SK-N-SH (cell line): ENCODE results near the gene CRYBG2. TPM values are rescaled to one million over a fixed set of nuclear protein-coding genes. Genes with fewer than 3 reads are reported as not detected.

Source experiments
- CTCF ChIA-PET: fragments of 300-600, 350-600 bp; formaldehyde crosslinking; extraction: SDS; loops from one replicate; lab custom pipeline; 2021; lab: Yijun Ruan, JAX
- POLR2A ChIA-PET: fragments of 350-600 bp; sonication (Branson Sonifier 250); formaldehyde crosslinking; extraction: SDS; loops from one replicate; lab custom pipeline; 2020; ENCODE audit warnings: antibody characterized with exemption, inconsistent platforms; lab: Yijun Ruan, JAX
- DNase-seq: peaks from one replicate; pipeline ENCODE4 v3.0.0; 2012
- H2AFZ ChIP-seq: fragments of 200-600 bp; sonication (generic); 2 replicates; pipeline ENCODE4 v1.8.1; 2016; ENCODE audit warnings: antibody characterized with exemption, mild to moderate bottlenecking, low read depth
- H3F3A ChIP-seq: fragments of 200-600 bp; sonication (generic); replicated peaks from 2 replicates; pipeline ENCODE3; 2016; ENCODE audit warnings: antibody characterized with exemption, mild to moderate bottlenecking; ENCODE audit not compliant: insufficient read depth
- H3K27ac ChIP-seq, 2 experiments: fragments of 200-500 bp in 1 of 2; fragments of 200-600 bp in 1 of 2; sonication (Bioruptor generic) in 1 of 2; sonication (generic), shearing (Covaris generic) in 1 of 2; 2 replicates each; pipeline versions ENCODE4 v1.5.1 to v1.6.1; 2014 to 2016; ENCODE audit warnings: low read depth in 2 of 2, inconsistent platforms in 1 of 2, low read length in 1 of 2, mild to moderate bottlenecking in 1 of 2, mixed read lengths in 1 of 2
- H3K27me3 ChIP-seq: fragments of 200-600 bp; sonication (generic), shearing (Covaris generic); 2 replicates; pipeline ENCODE4 v1.6.1; 2016; ENCODE audit warnings: mixed run types; ENCODE audit not compliant: insufficient read depth
- H3K36me3 ChIP-seq, 2 experiments: fragments of 200-500 bp in 1 of 2; fragments of 200-600 bp in 1 of 2; sonication (Bioruptor generic) in 1 of 2; sonication (generic) in 1 of 2; replicated peaks in 1 of 2; 2 replicates each; pipeline versions ENCODE3 to v1.5.1; 2014 to 2016; ENCODE audit warnings: low read length in 1 of 2, mild to moderate bottlenecking in 1 of 2; ENCODE audit not compliant: insufficient read depth in 2 of 2, control insufficient read depth in 1 of 2
- H3K4me1 ChIP-seq, 2 experiments: fragments of 200-500 bp in 1 of 2; fragments of 200-600 bp in 1 of 2; sonication (Bioruptor generic) in 1 of 2; sonication (generic), shearing (Covaris generic) in 1 of 2; 2 replicates each; pipeline versions ENCODE4 v1.5.1 to v1.6.1; 2014 to 2016; ENCODE audit warnings: low read depth in 1 of 2, low read length in 1 of 2, mixed run types in 1 of 2; ENCODE audit not compliant: insufficient read depth in 2 of 2, control insufficient read depth in 1 of 2
- H3K4me2 ChIP-seq: fragments of 200-600 bp; sonication (generic), shearing (Covaris generic); 2 replicates; pipeline ENCODE4 v1.6.1; 2017; ENCODE audit warnings: mixed run types
- H3K4me3 ChIP-seq, 2 experiments: fragments of 200-500 bp in 1 of 2; fragments of 200-600 bp in 1 of 2; sonication (Bioruptor generic) in 1 of 2; sonication (generic), shearing (Covaris generic) in 1 of 2; 2 replicates each; pipeline versions ENCODE4 v1.5.1 to v1.8.1; 2014 to 2016; ENCODE audit warnings: low read depth in 2 of 2, inconsistent platforms in 1 of 2, low read length in 1 of 2, mild to moderate bottlenecking in 1 of 2, mixed read lengths in 1 of 2, moderate library complexity in 1 of 2
- H3K79me2 ChIP-seq: fragments of 200-600 bp; sonication (generic); 2 replicates; pipeline ENCODE4 v1.8.1; 2017; ENCODE audit warnings: mild to moderate bottlenecking; ENCODE audit not compliant: insufficient read depth
- H3K9ac ChIP-seq: fragments of 200-600 bp; sonication (generic); 2 replicates; pipeline ENCODE4 v1.6.1; 2017; ENCODE audit warnings: mixed run types
- H3K9me2 ChIP-seq: fragments of 200-600 bp; sonication (generic); 2 replicates; pipeline ENCODE4 v1.6.1; 2017; ENCODE audit warnings: mixed run types
- H3K9me3 ChIP-seq: fragments of 200-600 bp; sonication (generic); 2 replicates; pipeline ENCODE4 v1.6.1; 2017; ENCODE audit warnings: mixed run types, mild to moderate bottlenecking, moderate library complexity
- H4K20me1 ChIP-seq: fragments of 200-600 bp; sonication (generic); 2 replicates; pipeline ENCODE4 v1.6.1; 2017; ENCODE audit warnings: mild to moderate bottlenecking, mixed run types; ENCODE audit not compliant: insufficient read depth
- CHD2 ChIP-seq: fragments of 150-350 bp; IDR thresholded peaks from 2 replicates; pipeline ENCODE4 v1.6.1; 2018; ENCODE audit warnings: low read length; ENCODE audit not compliant: partially characterized antibody
- FOSL2 ChIP-seq: IDR thresholded peaks from 2 replicates; pipeline ENCODE4 v1.4.0; 2012; ENCODE audit warnings: low read depth, mild to moderate bottlenecking, moderate library complexity, borderline replicate concordance
- GABPA ChIP-seq: IDR thresholded peaks from 2 replicates; pipeline ENCODE4 v1.4.0; 2012; ENCODE audit warnings: low read depth, mild to moderate bottlenecking
- GATA2 ChIP-seq: sonication (generic); formaldehyde crosslinking; IDR thresholded peaks from 2 replicates; pipeline ENCODE4 v1.5.0; 2020; ENCODE audit warnings: mild to moderate bottlenecking, missing genetic modification reagents
- JUND ChIP-seq: IDR thresholded peaks from 2 replicates; pipeline ENCODE4 v1.4.0; 2012
- MEF2A ChIP-seq: IDR thresholded peaks from 2 replicates; pipeline ENCODE4 v1.4.0; 2012; ENCODE audit warnings: low read depth, borderline replicate concordance
- MXI1 ChIP-seq: IDR thresholded peaks from 2 replicates; pipeline ENCODE4 v1.6.1; 2012; ENCODE audit warnings: mild to moderate bottlenecking, low read depth, low read length, improper control_type of control experiment
- NRF1 ChIP-seq: IDR thresholded peaks from 2 replicates; pipeline ENCODE4 v1.6.1; 2012; ENCODE audit warnings: low read depth, mild to moderate bottlenecking, low read length
- RCOR1 ChIP-seq: fragments of 150-350 bp; IDR thresholded peaks from 2 replicates; pipeline ENCODE4 v1.6.1; 2017; ENCODE audit warnings: antibody characterized with exemption, low read length
- SIN3A ChIP-seq: IDR thresholded peaks from 2 replicates; pipeline ENCODE4 v1.6.1; 2012; ENCODE audit warnings: low read depth, mild to moderate bottlenecking, low read length, moderate library complexity, borderline replicate concordance
- SMC3 ChIP-seq: IDR thresholded peaks from 2 replicates; pipeline ENCODE4 v1.6.1; 2012; ENCODE audit warnings: low read depth, low read length, improper control_type of control experiment
- TCF12 ChIP-seq: IDR thresholded peaks from 2 replicates; pipeline ENCODE4 v1.4.0; 2012
- USF2 ChIP-seq: fragments of 150-350 bp; IDR thresholded peaks from 2 replicates; pipeline ENCODE4 v1.6.1; 2017; ENCODE audit warnings: antibody characterized with exemption, low read length, low read depth, borderline replicate concordance
- WGBS: methylation state at CpG from one replicate; pipeline ENCODE4 v1.1.6; 2017; ENCODE audit warnings: low lambda C conversion rate; 5-methylcytosine and 5-hydroxymethylcytosine counted together
- polyA plus RNA-seq, 3 experiments: library from polyadenylated mRNA; depleted of rRNA; stranded (reverse); fragments of >200 nt; gene quantifications; 2 replicates each; pipeline ENCODE4 v1.2.3, GENCODE V29; 2012
- TF ChIP-seq, protein P1 (sequence below): IDR thresholded peaks from 2 replicates; pipeline ENCODE4 v1.6.1; 2012; ENCODE audit warnings: mild to moderate bottlenecking, low read depth, low read length, moderate library complexity
- TF ChIP-seq, protein P2 (sequence below): IDR thresholded peaks from 2 replicates; pipeline ENCODE4 v1.4.0; 2012; ENCODE audit warnings: low read depth, borderline replicate concordance

CRYBG2 gene
- polyA plus RNA-seq, 1 of the 3 experiments (the other 2 are of a cell fraction): 0.08 TPM

- no peak overlapping the region for H3K4me3 ChIP-seq
- H3K36me3 ChIP-seq: no peaks in the 10 kb centered on the region
- no peak overlapping the region for H3K27ac ChIP-seq
- no peaks in the 10 kb centered on the region for H3K9me3 ChIP-seq
- DNase-seq: no peak
- no peaks in the 10 kb centered on the region for H3K9me2 ChIP-seq
- H3F3A ChIP-seq: no peaks in the 10 kb centered on the region
- H3K4me1 ChIP-seq: no peaks in the 10 kb centered on the region
- ChIA-PET CTCF (interaction anchor here (1.1 to 1.4 kb wide), 2 partner anchors 48 to 93 kb away, joined by 3 to 4 read pairs; no protein-coding TSS in a partner anchor), POLR2A (no interaction called here)
- H4K20me1 ChIP-seq: no peaks in the 10 kb centered on the region
- 69% methylated on average over 3 of the region's 3 CpGs for WGBS
- no peaks in the 10 kb centered on the region for H3K79me2 ChIP-seq
- no peak overlapping the region for H3K9ac ChIP-seq
- no peak for TF ChIP-seq NRF1
- no peak for TF ChIP-seq JUND
- TF ChIP-seq SMC3: no peak
- no peak for TF ChIP-seq MXI1
- TF ChIP-seq GABPA: no peak
- TF ChIP-seq GATA2: no peak
- TF ChIP-seq RCOR1: no peak
- TF ChIP-seq, protein P1, sequence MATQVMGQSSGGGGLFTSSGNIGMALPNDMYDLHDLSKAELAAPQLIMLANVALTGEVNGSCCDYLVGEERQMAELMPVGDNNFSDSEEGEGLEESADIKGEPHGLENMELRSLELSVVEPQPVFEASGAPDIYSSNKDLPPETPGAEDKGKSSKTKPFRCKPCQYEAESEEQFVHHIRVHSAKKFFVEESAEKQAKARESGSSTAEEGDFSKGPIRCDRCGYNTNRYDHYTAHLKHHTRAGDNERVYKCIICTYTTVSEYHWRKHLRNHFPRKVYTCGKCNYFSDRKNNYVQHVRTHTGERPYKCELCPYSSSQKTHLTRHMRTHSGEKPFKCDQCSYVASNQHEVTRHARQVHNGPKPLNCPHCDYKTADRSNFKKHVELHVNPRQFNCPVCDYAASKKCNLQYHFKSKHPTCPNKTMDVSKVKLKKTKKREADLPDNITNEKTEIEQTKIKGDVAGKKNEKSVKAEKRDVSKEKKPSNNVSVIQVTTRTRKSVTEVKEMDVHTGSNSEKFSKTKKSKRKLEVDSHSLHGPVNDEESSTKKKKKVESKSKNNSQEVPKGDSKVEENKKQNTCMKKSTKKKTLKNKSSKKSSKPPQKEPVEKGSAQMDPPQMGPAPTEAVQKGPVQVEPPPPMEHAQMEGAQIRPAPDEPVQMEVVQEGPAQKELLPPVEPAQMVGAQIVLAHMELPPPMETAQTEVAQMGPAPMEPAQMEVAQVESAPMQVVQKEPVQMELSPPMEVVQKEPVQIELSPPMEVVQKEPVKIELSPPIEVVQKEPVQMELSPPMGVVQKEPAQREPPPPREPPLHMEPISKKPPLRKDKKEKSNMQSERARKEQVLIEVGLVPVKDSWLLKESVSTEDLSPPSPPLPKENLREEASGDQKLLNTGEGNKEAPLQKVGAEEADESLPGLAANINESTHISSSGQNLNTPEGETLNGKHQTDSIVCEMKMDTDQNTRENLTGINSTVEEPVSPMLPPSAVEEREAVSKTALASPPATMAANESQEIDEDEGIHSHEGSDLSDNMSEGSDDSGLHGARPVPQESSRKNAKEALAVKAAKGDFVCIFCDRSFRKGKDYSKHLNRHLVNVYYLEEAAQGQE: no peak
- TF ChIP-seq CHD2: no peak
- TF ChIP-seq SIN3A: no peak
- no peak for TF ChIP-seq FOSL2
- no peak for TF ChIP-seq TCF12
- TF ChIP-seq MEF2A: no peak
- TF ChIP-seq, protein P2, sequence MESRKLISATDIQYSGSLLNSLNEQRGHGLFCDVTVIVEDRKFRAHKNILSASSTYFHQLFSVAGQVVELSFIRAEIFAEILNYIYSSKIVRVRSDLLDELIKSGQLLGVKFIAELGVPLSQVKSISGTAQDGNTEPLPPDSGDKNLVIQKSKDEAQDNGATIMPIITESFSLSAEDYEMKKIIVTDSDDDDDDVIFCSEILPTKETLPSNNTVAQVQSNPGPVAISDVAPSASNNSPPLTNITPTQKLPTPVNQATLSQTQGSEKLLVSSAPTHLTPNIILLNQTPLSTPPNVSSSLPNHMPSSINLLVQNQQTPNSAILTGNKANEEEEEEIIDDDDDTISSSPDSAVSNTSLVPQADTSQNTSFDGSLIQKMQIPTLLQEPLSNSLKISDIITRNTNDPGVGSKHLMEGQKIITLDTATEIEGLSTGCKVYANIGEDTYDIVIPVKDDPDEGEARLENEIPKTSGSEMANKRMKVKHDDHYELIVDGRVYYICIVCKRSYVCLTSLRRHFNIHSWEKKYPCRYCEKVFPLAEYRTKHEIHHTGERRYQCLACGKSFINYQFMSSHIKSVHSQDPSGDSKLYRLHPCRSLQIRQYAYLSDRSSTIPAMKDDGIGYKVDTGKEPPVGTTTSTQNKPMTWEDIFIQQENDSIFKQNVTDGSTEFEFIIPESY: no peak
- TF ChIP-seq USF2: no peak
- H2AFZ ChIP-seq: no peak overlapping the region
- no peak overlapping the region for H3K4me2 ChIP-seq
- no peaks in the 10 kb centered on the region; the same call in 1 of the 2 replicates for H3K27me3 ChIP-seq
These were observed 14.6 kb upstream of the CRYBG2 start for GRCh38 chr1:26368486-26368885.
